HEK293T (cell line): ENCODE measurements around the gene GZF1.

Experiments used
- CTCF ChIA-PET: fragments of 350-600 bp; formaldehyde crosslinking; extraction: SDS; loops from one replicate; lab custom pipeline; 2021; ENCODE audit warnings: antibody characterized with exemption, inconsistent platforms; lab: Yijun Ruan, JAX
- POLR2A ChIA-PET: fragments of 350-600 bp; formaldehyde crosslinking; extraction: SDS; loops from one replicate; lab custom pipeline; 2020; ENCODE audit warnings: antibody characterized with exemption, inconsistent platforms; lab: Yijun Ruan, JAX
- DNase-seq: peaks from one replicate; pipeline ENCODE4 v3.0.0; 2012; ENCODE audit warnings: mixed read lengths; ENCODE audit errors: extremely low spot score
- ARNT ChIP-seq: fragments of 450-650 bp; IDR thresholded peaks from 2 replicates; pipeline ENCODE4 v1.6.1; 2017; ENCODE audit warnings: mild to moderate bottlenecking
- BHLHE40 ChIP-seq: fragments of 450-650 bp; IDR thresholded peaks from 2 replicates; pipeline ENCODE4 v1.6.1; 2016; ENCODE audit warnings: mild to moderate bottlenecking, moderate library complexity, borderline replicate concordance
- CTBP1 ChIP-seq: fragments of 450-650 bp; IDR thresholded peaks from 2 replicates; pipeline ENCODE4 v1.6.1; 2016; ENCODE audit warnings: borderline replicate concordance
- ELF4 ChIP-seq: fragments of 450-650 bp; IDR thresholded peaks from 2 replicates; pipeline ENCODE4 v1.6.1; 2017; ENCODE audit warnings: antibody characterized with exemption
- FOXA1 ChIP-seq: fragments of 450-650 bp; IDR thresholded peaks from 2 replicates; pipeline ENCODE4 v1.6.1; 2016; ENCODE audit warnings: mild to moderate bottlenecking
- FOXK2 ChIP-seq: fragments of 450-650 bp; IDR thresholded peaks from 2 replicates; pipeline ENCODE4 v1.6.1; 2016; ENCODE audit warnings: mild to moderate bottlenecking
- FOXM1 ChIP-seq: fragments of 450-650 bp; IDR thresholded peaks from 2 replicates; pipeline ENCODE4 v1.6.1; 2017; ENCODE audit warnings: mild to moderate bottlenecking, borderline replicate concordance
- HDGF ChIP-seq: fragments of 450-650 bp; IDR thresholded peaks from 2 replicates; pipeline ENCODE4 v1.6.1; 2017; ENCODE audit warnings: antibody characterized with exemption, borderline replicate concordance
- L3MBTL2 ChIP-seq: fragments of 450-650 bp; conservative IDR thresholded peaks from 2 replicates; pipeline ENCODE4 v1.6.1; 2016; ENCODE audit warnings: mild to moderate bottlenecking
- LEF1 ChIP-seq: fragments of 450-650 bp; IDR thresholded peaks from 2 replicates; pipeline ENCODE4 v1.6.1; 2017; ENCODE audit warnings: mild to moderate bottlenecking, borderline replicate concordance
- NFRKB ChIP-seq: fragments of 450-650 bp; IDR thresholded peaks from 2 replicates; pipeline ENCODE4 v1.6.1; 2016; ENCODE audit warnings: mild to moderate bottlenecking, moderate library complexity
- PKNOX1 ChIP-seq: fragments of 450-650 bp; IDR thresholded peaks from 2 replicates; pipeline ENCODE4 v1.6.1; 2016
- SP1 ChIP-seq: fragments of 450-650 bp; IDR thresholded peaks from 2 replicates; pipeline ENCODE4 v1.6.1; 2017
- SUZ12 ChIP-seq: fragments of 450-650 bp; IDR thresholded peaks from 2 replicates; pipeline ENCODE4 v1.6.1; 2016; ENCODE audit warnings: mild to moderate bottlenecking
- TARDBP ChIP-seq: fragments of 450-650 bp; IDR thresholded peaks from 2 replicates; pipeline ENCODE4 v1.6.1; 2016
- ZNF384 ChIP-seq: fragments of 450-650 bp; IDR thresholded peaks from 2 replicates; pipeline ENCODE4 v1.6.1; 2016

The GZF1 gene

DNA sequence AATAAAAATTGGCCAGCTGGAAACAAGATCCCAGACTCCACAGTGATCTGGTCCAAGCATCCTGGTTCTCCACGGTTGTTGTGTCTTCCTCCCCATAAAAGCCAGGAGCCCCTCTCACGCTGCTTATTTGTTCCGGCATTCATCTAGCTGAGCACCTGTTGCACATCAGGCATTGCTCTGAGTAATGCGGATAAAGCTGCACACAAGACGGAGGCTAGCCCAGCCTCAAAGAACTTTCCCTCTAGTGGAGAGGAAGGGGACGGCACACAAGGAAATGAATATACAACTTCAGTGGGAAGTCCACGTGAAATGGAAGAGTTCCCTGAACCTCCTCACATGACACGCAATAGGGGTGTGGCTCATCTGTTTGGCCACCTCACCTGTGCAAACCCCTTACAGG is 41.7 kb upstream of the GZF1 start:
- peak; percentile 22 for DNase-seq
- CTCF ChIA-PET = interaction anchor here (0.6 to 1.3 kb wide), 4 partner anchors 12 to 296 kb away, joined by 3 to 5 read pairs (median 4); no protein-coding TSS in a partner anchor
- POLR2A ChIA-PET = no interaction called here

DNA sequence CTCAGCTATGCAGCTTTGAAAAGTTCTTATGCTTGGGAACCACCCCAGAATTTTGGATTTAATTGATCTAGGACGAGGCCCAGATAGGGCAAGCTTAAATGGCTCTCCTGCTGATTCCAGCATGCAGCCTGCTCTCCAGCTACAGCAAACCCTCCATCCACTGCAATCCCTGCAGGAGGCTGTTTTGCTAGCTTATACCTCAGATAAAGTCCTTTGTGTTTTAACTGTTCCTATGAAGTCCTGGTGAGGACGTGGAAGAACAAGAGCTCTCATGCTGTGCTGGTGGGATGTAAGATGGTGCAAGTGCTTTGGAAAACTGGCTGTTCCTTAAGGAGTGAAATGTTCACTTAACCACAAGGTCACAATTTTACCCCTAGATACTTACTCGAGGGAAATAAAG is 36.9 kb upstream of the GZF1 start:
- ChIA-PET POLR2A (interaction anchor here (1.3 kb wide), 1 partner anchor 25 kb away, joined by 4 read pairs; the partner anchor contains the start of gene NXT1), CTCF (no interaction called here)
- no peak for DNase-seq
- TF ChIP-seq L3MBTL2 (no peak), FOXM1 (no peak), NFRKB (no peak), FOXA1 (no peak), ARNT (no peak), SP1 (no peak), SUZ12 (no peak), CTBP1 (no peak), LEF1 (no peak), TARDBP (no peak)

More for the DNA sequence above, 41.7 kb upstream of the GZF1 start:
- TF ChIP-seq ARNT (no peak), CTBP1 (no peak), PKNOX1 (no peak), SUZ12 (no peak), SP1 (no peak), FOXK2 (no peak), ELF4 (no peak), ZNF384 (no peak), LEF1 (no peak), BHLHE40 (no peak), NFRKB (no peak), L3MBTL2 (no peak), HDGF (no peak), TARDBP (no peak), FOXA1 (no peak), FOXM1 (no peak)

DNA sequence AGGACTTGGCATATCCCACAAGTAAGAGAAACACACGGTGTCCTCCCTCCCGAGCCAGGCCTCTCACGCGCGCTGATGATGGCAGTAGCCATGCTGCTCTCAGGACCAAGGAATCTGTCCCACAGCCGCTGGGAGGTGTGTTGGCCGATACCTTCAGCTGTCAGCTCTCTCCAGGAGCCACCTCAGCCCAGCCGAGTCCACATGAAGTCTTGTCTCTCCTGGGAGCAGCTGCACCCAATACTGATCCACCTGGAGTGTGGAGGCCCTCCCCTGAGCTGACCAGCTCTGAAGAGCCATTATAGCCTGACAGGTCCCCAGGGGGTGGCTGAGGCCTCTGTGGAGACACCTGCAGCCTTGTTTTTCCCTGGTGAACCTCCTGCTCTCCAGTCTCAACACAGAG is 35.2 kb upstream of the GZF1 start:
- ChIA-PET CTCF (no interaction called here), POLR2A (interaction anchor here (0.7 kb wide), 1 partner anchor 15 kb away, joined by 3 read pairs; no protein-coding TSS in a partner anchor)
- TF ChIP-seq CTBP1 = no peak
- no peak for TF ChIP-seq PKNOX1
- TF ChIP-seq FOXM1 = no peak
- no peak for TF ChIP-seq SP1
- TF ChIP-seq LEF1 = no peak
- DNase-seq = no peak

- ChIA-PET POLR2A (no interaction called here), CTCF (no interaction called here)
- DNase-seq = no peak
- TF ChIP-seq ZNF384 (no peak), CTBP1 (no peak), BHLHE40 (no peak), ELF4 (no peak), HDGF (no peak), FOXA1 (no peak), TARDBP (no peak), LEF1 (no peak)
Measured at GRCh38 chr20:23327617-23328333, 34.2 kb upstream of the GZF1 start.

DNA sequence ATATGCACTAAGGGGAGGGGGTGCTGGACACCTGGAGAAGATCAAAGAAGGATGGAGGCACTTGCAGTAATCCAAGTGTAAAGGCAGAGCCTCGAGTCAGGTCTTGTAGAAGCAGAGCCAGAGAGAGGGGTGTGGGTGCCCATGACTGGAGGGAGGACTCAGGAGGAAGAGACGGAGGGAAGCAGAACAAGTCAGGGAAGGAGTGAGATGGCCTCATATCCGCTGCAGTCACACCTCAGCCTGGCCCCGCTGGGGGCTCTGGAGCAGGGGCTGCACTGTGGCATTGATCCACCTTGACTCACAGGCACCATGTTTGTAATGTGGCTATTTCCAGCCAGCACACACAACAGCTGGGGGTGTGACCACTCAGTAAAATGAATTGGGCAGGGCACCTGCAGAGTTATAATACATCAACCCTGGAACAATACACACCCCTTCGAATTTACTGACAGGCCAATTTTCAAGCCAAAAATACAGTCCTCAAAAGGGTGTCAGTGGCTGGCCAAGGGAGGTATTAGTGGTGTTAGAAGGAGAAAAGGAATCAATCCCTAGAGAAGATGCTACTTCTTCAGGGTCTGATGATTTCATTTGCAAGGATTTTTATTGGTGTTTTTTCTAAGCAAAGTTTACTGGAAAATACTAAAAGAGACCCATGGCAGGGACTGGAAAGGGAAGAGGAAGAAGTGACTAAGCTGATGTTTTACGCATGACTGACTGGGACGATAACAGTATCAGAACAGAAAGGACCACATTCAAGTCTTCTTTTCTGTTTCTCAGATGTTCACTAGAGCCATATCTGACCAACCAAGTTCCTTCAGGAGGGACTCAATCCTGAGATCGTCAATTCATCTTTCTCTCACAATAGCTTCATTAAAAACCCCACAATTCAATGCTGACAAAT is 30.3 kb upstream of the GZF1 start:
- CTCF ChIA-PET = interaction anchor here (1.3 kb wide), 1 partner anchor 11 kb away, joined by 4 read pairs; no protein-coding TSS in a partner anchor

More for the DNA sequence above, 30.3 kb upstream of the GZF1 start:
- TF ChIP-seq L3MBTL2 (no peak), SP1 (no peak), ELF4 (no peak), BHLHE40 (no peak), ZNF384 (no peak), PKNOX1 (no peak), FOXA1 (no peak), LEF1 (no peak), HDGF (no peak), ARNT (no peak), SUZ12 (no peak), NFRKB (no peak), FOXM1 (no peak), TARDBP (no peak), CTBP1 (no peak), FOXK2 (no peak)
- no peak for DNase-seq
- POLR2A ChIA-PET = interaction anchor here (0.8 to 2.0 kb wide), 3 partner anchors 18 to 281 kb away, joined by 3 to 10 read pairs (median 4); no protein-coding TSS in a partner anchor
